Skeletal muscle tissue (tissue), 4 donors: Measurements from ENCODE around the gene GALNT1. TPM values are rescaled to one million over a fixed set of nuclear protein-coding genes. Genes with fewer than 3 reads are reported as not detected.
A peak's percentile ranks its signal among the peaks of the same experiment; 100 is the strongest.
"Not testable (repeated sequence)": the region's sequence is repeated elsewhere in the genome, so short reads cannot be mapped to it uniquely, and the experiment has no call there.

ENCODE experiments used
- H3K27ac ChIP-seq: one replicate; pipeline ENCODE4 v1.7.0; 2013; ENCODE audit warnings: mild to moderate bottlenecking, low read depth, low read length, inconsistent platforms
- H3K27me3 ChIP-seq, 3 donors: one replicate each; pipeline ENCODE4 v1.7.0; 2013; ENCODE audit warnings: low read length in 3 of 3; ENCODE audit not compliant: control insufficient read depth in 3 of 3, insufficient read depth in 3 of 3
- H3K36me3 ChIP-seq, 3 donors: one replicate each; pipeline ENCODE4 v1.7.0; 2013; ENCODE audit warnings: low read length in 3 of 3; ENCODE audit not compliant: control insufficient read depth in 3 of 3, insufficient read depth in 3 of 3
- H3K4me1 ChIP-seq, 3 donors: one replicate each; pipeline ENCODE4 v1.7.0; 2013; ENCODE audit warnings: low read length in 3 of 3, mild to moderate bottlenecking in 3 of 3; ENCODE audit not compliant: control insufficient read depth in 3 of 3, insufficient read depth in 3 of 3
- H3K4me3 ChIP-seq, 3 donors: one replicate each; pipeline ENCODE4 v1.7.0; 2013; ENCODE audit warnings: low read length in 3 of 3
- H3K9ac ChIP-seq, 3 donors: one replicate each; pipeline ENCODE4 v1.7.0; 2013; ENCODE audit warnings: low read length in 3 of 3, mild to moderate bottlenecking in 3 of 3, moderate library complexity in 2 of 3, low read depth in 1 of 3
- H3K9me3 ChIP-seq, 3 donors: one replicate each; pipeline ENCODE4 v1.7.0; 2013; ENCODE audit warnings: low read length in 3 of 3; ENCODE audit not compliant: control insufficient read depth in 3 of 3
- total RNA-seq: library from RNA; depleted of rRNA; stranded (reverse); fragments of >200 nt; gene quantifications from one replicate; pipeline ENCODE4 v1.2.3, GENCODE V29; 2014
- donor health status: Osteomylitis.

GALNT1 gene
- total RNA-seq, result 60.0 TPM

- H3K36me3 ChIP-seq, result no peaks in the 10 kb centered on the region
- peak within 1 kb of the TSS; percentile 81 to 90 (median 83) for H3K9ac ChIP-seq
- H3K4me3 ChIP-seq, result peak within 1 kb of the TSS; percentile 75 to 84 (median 82)
- H3K27ac ChIP-seq, result peak within 1 kb of the TSS; percentile 84
- no peaks in the 10 kb centered on the region for H3K9me3 ChIP-seq
- peaks cover 14 to 16% (median 14%) of the 10 kb centered on the region in 3 donors for H3K4me1 ChIP-seq
- no peaks in the 10 kb centered on the region for H3K27me3 ChIP-seq
These were observed at the start of gene GALNT1 for GRCh38 chr18:35581546-35581897. Gene GALNT1, plus strand, starts transcription at chr18:35581740. Its CDS starts 72,923 bp downstream, at chr18:35654663.

GRCh38 chr18:35533916-35534405 lies 47.6 kb upstream of the GALNT1 start:
- H3K36me3 ChIP-seq, result no peaks in the 10 kb centered on the region
- H3K27me3 ChIP-seq, result no peaks in the 10 kb centered on the region
- H3K27ac ChIP-seq, result no peak overlapping the region
- H3K4me1 ChIP-seq, result no peaks in the 10 kb centered on the region
- no peak overlapping the region for H3K9ac ChIP-seq
- H3K9me3 ChIP-seq, result peaks cover 0 to 2% (median 2%) of the 10 kb centered on the region in 3 donors
- no peak overlapping the region for H3K4me3 ChIP-seq

GRCh38 chr18:35535297-35535696 lies 46.2 kb upstream of the GALNT1 start:
- Histone ChIP-seq H3K4me3 (no peak overlapping the region), H3K27me3 (no peaks in the 10 kb centered on the region), H3K9me3 (peaks cover 0 to 2% (median 2%) of the 10 kb centered on the region in 3 donors), H3K9ac (no peak overlapping the region), H3K4me1 (no peaks in the 10 kb centered on the region), H3K36me3 (no peaks in the 10 kb centered on the region), H3K27ac (no peak overlapping the region)

- no peaks in the 10 kb centered on the region for H3K36me3 ChIP-seq
- H3K27me3 ChIP-seq, result no peaks in the 10 kb centered on the region
These were observed 39.2 kb upstream of the GALNT1 start for GRCh38 chr18:35542356-35542755.

GRCh38 chr18:35547008-35547605 lies 34.4 kb upstream of the GALNT1 start:
- Histone ChIP-seq H3K27ac (no peak overlapping the region), H3K9ac (no peak overlapping the region), H3K4me3 (no peak overlapping the region), H3K27me3 (no peaks in the 10 kb centered on the region), H3K4me1 (no peaks in the 10 kb centered on the region), H3K9me3 (no peaks in the 10 kb centered on the region), H3K36me3 (no peaks in the 10 kb centered on the region)

More at GRCh38 chr18:35542356-35542755, 39.2 kb upstream of the GALNT1 start:
- H3K9ac ChIP-seq, result no peak overlapping the region
- no peak overlapping the region for H3K4me3 ChIP-seq
- no peaks in the 10 kb centered on the region for H3K4me1 ChIP-seq
- H3K27ac ChIP-seq, result no peak overlapping the region
- H3K9me3 ChIP-seq, result no peaks in the 10 kb centered on the region

- H3K9ac ChIP-seq, result no peak overlapping the region
- H3K4me1 ChIP-seq, result no peaks in the 10 kb centered on the region
- no peak overlapping the region for H3K4me3 ChIP-seq
- H3K9me3 ChIP-seq, result no peaks in the 10 kb centered on the region
- no peak overlapping the region for H3K27ac ChIP-seq
- no peaks in the 10 kb centered on the region for H3K27me3 ChIP-seq
- no peaks in the 10 kb centered on the region for H3K36me3 ChIP-seq
These were observed 32.0 kb upstream of the GALNT1 start for GRCh38 chr18:35549564-35549963.

GRCh38 chr18:35553300-35553699 lies 28.2 kb upstream of the GALNT1 start:
- Histone ChIP-seq H3K36me3 (no peaks in the 10 kb centered on the region), H3K9ac (no peak overlapping the region), H3K4me3 (no peak overlapping the region), H3K27me3 (no peaks in the 10 kb centered on the region), H3K27ac (no peak overlapping the region), H3K9me3 (no peaks in the 10 kb centered on the region), H3K4me1 (no peaks in the 10 kb centered on the region)

- H3K36me3 ChIP-seq, H3K9ac ChIP-seq, H3K9me3 ChIP-seq, H3K27me3 ChIP-seq, H3K4me3 ChIP-seq, H3K4me1 ChIP-seq, H3K27ac ChIP-seq: not testable (repeated sequence)
These were observed 26.0 kb upstream of the GALNT1 start for GRCh38 chr18:35555538-35555937.

- Histone ChIP-seq H3K36me3 (no peaks in the 10 kb centered on the region), H3K9me3 (no peaks in the 10 kb centered on the region), H3K4me1 (no peaks in the 10 kb centered on the region), H3K27me3 (no peaks in the 10 kb centered on the region), H3K27ac (no peak overlapping the region), H3K4me3 (no peak overlapping the region), H3K9ac (no peak overlapping the region)
These were observed 21.7 kb upstream of the GALNT1 start for GRCh38 chr18:35559867-35560266.

GRCh38 chr18:35564795-35565453 lies 16.6 kb upstream of the GALNT1 start:
- H3K9me3 ChIP-seq, result no peaks in the 10 kb centered on the region
- no peaks in the 10 kb centered on the region for H3K4me1 ChIP-seq
- H3K27me3 ChIP-seq, result no peaks in the 10 kb centered on the region
- no peaks in the 10 kb centered on the region for H3K36me3 ChIP-seq
- H3K4me3 ChIP-seq, result no peak overlapping the region
- no peak overlapping the region for H3K27ac ChIP-seq
- H3K9ac ChIP-seq, result no peak overlapping the region
